ENCODE measurements around the gene MAPK7. TPM values are rescaled to one million over a fixed set of nuclear protein-coding genes. Genes with fewer than 3 reads are reported as not detected.

MAPK7 gene
- 30.6 TPM for total RNA-seq

DNA sequence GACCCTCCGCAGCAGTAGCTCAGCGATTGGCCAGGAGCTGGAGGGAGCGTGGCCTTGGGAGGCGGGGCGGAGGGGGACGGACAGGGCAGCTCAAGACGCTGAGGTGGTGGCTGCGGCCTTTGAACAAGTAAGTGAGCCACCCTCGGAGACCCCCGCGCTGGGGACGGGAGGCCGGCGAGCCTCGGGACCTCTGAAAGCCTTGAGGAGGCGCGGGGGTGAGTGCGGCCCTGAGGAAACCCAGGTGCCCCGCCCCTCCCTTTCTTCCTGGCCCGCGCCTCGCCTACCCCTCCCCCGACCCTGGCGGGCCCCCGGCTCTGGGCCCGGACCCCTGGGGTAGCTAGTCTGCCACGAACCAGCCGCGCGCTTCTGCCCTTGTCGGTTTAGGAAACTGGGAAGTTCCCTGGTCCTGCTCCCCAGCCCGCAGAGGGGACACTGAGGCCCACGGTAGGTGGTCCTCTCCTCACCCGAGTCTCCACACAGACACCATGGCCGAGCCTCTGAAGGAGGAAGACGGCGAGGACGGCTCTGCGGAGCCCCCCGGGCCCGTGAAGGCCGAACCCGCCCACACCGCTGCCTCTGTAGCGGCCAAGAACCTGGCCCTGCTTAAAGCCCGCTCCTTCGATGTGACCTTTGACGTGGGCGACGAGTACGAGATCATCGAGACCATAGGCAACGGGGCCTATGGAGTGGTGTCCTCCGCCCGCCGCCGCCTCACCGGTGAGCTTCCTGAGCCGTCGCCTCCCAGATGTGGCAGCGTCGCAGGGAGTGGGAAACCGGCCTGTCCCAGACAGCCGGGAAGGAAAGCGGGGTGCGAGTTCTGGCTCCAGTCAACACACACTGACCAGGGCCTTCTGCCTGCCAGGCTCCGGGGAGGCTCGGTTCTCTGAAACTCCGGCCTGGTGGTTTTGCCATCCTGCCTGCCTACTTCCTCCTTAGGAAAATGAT, at the start of gene MAPK7:
TSS of gene MAPK7 (plus strand) at position 83 of the 945 bp plus-strand sequence. CDS start at position 486, 403 bp downstream.
- DNase-seq (ENCODE audit: low spot score) = no peak

DNA sequence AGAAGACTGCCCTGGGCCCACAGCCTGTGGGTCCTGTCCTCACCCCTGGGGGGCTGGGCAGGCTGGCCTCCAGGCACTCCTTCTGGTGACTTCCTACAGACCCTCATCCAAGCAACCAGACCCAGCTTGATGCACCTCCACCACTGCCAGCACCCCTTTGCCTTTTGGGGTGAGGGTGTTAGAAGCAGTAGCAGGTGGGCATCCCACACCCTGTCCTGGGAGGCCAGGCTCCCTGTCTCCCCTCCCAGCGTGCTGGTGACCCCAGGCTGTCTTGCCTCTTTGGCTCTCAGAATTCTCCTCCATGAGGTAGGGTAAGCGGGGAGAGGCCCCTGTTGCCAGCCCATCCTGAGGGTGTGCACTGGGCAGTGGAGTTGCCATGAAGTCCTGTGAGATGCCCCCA, 49.2 kb upstream of the MAPK7 start:
- DNase-seq (ENCODE audit: low spot score) = no peak

DNA sequence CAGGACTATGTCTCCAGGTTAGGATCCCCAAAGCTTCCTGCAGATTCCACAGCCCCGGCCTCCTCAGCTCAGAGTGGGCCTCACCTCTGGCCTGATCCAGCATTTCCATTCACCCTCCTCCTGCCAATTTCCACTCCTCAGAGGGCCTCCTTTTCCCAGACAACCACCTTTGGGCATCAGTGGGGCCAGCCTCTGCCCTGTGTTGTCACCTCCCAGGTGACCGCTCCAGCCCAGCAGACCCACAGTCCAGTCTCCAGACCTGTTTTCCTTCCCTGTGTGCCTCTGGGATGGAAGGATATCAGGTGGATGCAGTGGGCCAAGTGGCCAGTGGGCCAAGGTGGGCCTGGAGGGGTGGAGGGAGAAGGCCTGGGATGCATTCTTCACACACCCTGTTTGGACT, 48.5 kb upstream of the MAPK7 start:
- no peak for DNase-seq (ENCODE audit: low spot score)

DNA sequence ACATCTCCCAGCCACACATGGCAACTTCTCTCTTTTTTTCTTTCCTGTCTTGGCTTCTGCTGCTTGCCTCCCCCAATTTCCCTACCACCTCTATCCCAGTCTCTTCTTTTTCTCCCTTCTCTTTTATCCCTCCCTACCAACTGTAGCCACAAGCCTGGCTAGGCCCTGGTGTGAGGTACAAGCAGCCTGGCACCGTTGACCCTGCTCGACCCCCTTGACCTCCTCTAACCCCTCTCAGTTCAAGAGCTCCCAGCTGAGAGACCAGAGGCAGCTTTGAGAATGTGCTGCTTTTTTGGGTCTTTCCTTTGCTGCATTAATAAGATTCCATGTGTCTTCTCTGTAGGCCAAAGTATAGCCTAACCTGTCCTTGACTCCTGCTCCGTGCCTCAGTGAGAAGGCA, 48.0 kb upstream of the MAPK7 start:
- no peak for DNase-seq (ENCODE audit: low spot score)

DNA sequence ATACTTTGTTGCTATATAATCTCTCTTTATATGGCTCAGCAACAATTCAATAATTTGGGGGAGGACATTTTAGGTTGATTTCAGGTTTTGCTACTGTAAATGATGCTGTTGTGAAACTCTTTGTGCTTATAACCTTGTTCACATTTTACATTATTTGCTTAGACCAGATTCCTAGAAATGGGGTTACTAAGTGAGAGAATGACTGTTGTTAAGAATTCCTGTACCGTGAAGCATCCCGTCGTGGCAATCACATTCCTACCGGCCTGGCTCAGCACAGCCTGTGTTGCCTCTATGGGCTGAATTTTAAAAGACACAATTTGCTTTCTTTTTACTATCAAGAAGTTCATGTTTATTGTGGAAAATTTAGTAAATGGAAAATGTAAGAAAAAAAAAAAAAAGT, 47.2 kb upstream of the MAPK7 start:
- no peak for DNase-seq (ENCODE audit: low spot score)

DNA sequence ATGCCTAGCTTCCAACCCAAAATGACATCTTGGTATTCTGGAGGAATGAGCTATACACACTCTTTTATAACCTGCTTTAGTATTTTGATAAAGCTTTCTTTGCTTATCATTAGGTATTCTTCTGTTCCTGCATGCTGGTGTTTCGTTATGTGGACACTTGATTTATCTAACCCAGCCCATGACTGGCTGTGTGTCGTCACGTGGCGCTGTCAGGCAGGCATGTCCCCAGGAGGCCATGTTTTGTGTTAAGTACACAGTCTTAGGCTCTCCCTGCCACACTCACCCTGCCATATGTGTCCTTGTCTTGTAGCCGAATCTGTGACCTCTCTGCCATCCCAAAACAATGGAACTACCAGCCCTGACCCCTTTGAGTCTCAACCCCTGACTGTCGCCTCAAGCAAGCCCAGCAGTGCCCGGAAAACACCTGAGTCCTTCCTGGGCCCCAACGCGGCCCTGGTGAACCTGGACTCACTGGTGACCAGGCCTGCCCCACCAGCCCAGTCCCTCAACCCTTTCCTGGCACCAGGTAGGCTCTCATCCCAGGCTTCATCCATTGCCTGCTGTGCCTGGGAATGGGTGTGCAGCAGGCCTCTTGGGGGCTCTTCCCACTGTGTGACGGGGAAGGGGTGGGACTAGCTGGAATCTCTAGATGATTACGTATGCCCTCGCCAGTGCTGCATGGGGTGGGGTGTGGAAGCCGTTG, 46.6 kb upstream of the MAPK7 start:
- no peak for DNase-seq (ENCODE audit: low spot score)

DNA sequence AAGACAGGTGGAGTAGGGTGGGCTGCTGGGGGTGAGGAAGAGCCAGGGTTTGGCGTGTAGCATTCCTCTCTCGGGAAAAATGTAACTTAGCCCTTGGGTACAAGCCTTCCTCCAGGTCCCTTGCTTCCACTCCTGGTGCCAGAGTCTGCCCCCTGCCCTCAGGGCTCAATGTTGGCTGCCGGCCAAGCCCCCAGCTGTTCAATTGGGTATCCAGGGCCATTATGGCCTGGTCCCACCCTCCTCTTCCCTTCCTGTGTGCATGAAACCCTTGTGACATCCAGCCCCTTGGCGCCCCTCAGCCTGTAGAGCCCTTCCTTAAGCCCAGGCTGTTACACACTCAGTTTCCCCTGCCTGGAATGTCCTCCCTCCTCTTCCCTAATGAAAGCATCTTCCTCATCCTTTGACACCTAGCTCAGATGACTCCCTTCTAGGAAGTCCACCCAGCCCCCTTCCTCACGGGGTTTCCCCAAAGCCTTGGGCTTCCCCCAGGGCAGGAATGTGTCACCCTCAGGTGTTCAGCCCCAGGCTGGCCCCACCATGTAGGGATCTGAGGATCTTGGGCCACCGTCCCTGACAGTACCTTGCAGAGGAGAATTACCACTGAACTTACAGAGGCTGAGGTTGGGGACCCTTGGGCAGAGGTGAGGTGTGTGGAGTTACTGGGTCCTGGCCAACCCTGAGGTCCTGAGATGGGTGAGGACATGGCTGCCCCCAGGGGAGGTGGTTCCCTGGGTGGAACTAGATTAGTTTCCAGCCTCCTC, 45.7 kb upstream of the MAPK7 start:
- DNase-seq (ENCODE audit: low spot score) = no peak

DNA sequence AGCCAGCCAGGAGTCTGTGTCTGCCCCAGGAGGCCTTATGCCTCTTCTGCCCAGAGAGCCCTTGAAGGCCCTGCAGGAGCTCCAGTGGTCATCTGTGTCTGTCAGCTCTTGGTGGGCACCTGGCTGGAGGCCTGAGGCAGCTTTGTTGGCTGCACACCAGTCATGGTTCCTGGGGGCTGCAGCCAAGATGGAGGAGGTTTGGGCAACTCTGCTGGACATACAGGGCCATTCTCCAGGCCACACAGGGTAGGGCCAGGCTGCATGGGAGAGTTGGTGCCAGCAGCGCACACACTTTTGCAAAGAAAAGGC, 45.2 kb upstream of the MAPK7 start:
- no peak for DNase-seq (ENCODE audit: low spot score)

DNA sequence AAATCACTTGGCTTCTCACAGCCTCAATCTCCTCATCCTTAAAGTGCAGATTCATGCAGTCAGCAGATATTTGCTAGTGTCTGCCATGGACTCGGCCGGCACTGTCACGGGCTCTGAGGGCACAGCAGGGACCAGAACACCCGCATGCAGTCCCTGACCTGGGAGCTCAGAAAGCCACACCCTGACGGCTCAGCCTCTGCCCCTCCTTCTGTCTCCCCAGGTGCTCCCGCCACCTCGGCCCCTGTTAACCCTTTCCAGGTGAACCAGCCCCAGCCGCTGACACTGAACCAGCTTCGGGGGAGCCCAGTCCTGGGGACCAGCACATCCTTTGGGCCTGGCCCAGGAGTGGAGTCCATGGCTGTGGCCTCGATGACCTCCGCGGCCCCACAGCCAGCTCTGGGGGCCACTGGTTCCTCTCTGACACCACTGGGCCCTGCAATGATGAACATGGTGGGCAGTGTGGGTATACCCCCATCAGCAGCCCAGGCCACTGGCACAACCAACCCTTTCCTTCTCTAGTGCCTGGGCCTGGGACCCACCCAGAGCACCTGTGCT, 44.5 kb upstream of the MAPK7 start:
- no peak for DNase-seq (ENCODE audit: low spot score)

DNA sequence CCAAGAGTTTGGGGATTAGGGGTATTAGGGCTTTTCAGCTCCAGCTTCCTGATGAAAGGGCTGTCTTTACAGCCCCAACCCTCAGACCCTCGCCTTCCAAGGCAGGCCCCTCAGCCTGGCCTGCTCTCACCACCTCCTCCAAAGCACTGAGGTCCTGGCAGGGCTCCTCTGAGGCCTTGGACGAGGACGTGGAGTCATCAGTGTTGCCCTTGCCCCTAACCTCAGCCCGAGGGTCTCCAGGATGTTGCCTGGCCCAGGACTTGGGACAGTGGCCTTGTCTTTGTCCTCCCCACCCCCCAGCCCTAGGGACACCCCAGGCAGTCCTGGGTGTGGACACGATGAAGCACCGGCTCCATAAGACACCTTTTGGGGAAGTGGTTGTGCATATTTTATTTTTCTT, 44.0 kb upstream of the MAPK7 start:
- DNase-seq (ENCODE audit: low spot score) = no peak

DNA sequence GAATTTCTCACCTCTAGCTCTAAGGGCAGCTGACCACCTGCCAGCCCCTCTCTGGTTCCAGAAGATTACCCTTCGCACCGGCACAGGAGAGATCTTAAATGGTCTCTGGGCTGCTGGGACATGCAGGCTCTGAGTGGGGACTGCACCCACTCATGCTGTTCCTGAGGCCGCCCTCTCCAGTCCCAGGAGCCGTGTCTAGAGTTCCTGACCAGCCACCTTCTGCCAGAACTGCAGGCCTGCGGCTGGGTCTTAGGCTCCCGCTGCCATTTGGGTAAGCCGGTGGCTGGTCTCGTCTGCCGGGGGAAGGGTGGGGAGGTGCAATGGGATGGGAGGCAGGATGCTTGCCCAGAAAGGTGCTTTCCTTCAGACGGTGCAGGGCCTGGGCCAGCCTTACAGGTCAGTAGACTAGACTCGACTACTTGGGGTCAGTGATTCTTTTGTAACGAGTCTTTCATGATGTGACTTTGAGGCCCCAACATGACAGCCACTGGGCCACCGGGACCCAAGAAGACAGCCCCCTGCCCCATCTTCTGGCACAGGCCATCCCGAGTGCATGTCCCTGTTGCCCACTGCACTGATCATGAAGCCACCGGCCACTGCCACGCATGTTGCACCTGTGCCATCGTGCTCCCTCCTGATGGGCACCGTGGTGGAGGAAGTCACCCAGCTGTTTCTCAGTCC, 42.2 kb upstream of the MAPK7 start:
- no peak for DNase-seq (ENCODE audit: low spot score)

DNA sequence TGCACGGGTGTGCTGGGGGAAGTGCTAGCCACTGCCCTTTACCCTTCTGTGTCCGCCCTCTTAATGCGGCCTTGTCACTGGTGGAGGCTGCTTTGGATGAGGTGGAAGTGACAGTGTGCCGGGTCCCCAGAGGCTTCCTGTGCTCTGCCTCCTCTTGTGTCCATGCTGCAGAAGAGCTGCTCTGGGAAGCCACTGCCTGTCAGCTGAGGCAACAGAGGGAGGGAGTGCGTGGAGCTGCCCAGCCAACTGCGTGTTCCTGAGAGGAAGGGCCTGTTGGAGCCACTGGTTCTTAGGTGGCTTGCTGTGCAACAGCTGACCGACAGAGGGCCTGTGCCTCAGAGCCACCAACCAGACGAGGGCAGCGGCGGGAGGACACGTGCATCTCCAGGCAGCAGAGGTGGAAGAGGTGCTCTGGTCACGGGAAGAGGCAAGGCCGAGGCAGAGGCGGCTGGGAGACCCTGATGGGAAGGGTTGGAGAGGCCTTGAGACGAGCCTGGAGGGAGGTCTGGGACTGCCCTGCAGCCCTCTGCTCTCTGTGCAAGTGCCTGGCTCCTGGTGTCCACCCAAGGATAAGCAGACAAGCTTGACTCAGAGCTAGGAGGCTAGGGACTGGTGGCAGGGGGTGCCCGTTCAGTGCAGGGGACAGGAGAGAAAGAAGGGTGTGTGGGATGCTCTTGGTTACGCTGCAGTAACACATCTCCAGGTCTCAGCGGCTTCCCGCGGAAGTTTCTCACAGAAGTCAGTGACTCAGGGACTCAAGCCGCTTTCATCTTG, 41.2 kb upstream of the MAPK7 start:
- no peak for DNase-seq (ENCODE audit: low spot score)

DNA sequence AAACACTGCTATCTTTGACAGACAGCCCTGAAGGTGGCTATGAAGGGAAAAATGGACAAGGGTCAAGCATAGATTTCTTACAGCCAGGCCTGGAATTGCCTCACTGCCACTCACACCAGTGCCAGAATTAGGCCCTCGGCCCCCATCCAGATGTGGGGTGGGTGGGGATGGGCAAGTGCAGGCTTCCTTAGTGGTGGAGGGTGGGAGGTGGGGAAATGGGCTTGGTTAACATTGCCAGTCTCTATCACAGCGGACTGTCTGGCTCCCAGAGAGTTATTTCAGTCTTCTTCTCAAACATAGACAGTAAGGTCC, 40.6 kb upstream of the MAPK7 start:
- no peak for DNase-seq (ENCODE audit: low spot score)

DNA sequence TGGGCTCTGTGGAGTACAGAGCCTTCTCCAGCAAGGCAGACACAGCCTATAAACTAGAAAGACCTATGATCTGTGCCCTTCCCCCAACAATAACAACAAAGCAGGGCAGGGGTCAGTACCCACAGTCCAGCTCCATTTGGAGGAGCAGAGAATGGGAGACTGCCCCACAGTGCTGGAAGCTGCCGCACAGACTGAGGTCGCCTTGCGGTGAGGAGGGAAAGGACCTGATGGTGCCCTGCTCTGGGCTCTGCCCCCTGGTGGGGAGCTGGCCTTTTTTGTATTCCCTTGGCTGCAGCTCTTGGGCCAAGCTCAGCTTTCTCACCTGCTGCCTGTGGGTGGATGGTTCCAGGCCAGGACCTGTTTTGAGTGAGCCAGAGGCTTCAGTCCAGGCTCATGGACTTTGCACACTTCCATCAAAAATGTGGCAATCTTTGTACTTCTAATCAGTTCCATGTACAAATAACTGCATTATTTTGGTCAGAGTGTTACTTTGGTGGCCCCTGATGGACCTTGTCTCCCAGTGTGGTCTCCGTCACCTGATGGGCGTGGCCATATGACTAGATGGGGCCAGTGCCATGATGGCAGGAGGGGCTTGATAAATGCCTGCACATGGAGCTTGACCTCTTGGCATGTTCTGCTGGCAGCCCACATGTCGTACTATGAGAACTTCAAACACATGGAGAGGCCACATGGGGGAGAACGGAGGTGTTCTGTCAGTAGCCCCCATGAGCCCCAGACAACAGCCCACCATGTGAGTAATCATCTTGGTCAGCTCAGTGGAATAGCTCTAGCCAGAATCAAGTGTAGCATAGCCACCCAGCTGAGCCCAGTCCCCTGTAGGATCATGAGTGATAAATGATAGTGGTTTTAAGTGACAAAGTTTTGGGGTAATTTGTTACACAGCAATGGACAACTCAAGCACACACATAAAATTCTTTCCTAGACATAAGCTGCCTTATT, 40.0 kb upstream of the MAPK7 start:
- no peak for DNase-seq (ENCODE audit: low spot score)

DNA sequence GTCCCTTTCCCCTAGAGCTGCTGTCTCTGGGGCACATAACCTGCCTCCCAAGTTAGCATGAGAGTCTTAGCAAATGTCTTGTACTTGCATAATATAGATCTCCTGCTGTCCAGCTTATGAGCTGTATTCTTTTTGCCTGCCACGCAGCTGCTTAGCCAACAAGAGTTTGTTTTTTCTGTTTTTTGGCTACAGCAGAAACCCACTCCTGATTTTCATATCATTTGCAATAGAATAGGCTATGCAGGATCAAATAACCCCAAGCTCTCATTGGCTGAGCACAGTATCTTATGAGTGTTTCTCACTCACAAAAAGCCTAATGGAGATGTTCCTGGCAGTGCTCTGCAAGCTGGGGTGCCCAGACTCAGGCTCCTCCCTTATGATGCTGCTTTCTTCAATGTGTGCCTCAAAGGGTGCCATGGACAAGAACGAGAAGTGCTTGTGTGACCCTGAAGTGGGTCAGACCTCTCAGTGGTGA, 38.9 kb upstream of the MAPK7 start:
- DNase-seq (ENCODE audit: low spot score) = no peak

DNA sequence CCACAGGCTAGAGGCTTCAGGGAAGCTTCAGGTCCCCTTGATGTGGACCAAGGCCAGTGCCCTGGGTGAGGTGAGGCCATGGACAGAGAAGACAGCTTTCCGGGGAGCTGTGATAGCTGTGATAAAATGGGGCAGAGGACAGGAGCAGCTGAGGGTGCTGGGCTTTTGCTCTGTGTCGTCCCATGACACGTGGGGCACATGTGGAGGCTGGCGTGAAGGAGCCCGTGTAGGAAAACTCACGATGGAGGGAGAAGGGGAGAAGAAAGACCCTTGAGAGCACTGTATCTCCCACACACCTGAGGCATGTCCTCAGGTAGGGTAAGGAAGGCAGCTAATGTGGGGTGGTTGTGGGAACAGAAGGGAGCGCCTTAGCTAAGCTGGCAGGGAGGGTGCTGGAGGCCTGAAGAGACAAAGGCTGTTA, 37.1 kb upstream of the MAPK7 start:
- no peak for DNase-seq (ENCODE audit: low spot score)

DNA sequence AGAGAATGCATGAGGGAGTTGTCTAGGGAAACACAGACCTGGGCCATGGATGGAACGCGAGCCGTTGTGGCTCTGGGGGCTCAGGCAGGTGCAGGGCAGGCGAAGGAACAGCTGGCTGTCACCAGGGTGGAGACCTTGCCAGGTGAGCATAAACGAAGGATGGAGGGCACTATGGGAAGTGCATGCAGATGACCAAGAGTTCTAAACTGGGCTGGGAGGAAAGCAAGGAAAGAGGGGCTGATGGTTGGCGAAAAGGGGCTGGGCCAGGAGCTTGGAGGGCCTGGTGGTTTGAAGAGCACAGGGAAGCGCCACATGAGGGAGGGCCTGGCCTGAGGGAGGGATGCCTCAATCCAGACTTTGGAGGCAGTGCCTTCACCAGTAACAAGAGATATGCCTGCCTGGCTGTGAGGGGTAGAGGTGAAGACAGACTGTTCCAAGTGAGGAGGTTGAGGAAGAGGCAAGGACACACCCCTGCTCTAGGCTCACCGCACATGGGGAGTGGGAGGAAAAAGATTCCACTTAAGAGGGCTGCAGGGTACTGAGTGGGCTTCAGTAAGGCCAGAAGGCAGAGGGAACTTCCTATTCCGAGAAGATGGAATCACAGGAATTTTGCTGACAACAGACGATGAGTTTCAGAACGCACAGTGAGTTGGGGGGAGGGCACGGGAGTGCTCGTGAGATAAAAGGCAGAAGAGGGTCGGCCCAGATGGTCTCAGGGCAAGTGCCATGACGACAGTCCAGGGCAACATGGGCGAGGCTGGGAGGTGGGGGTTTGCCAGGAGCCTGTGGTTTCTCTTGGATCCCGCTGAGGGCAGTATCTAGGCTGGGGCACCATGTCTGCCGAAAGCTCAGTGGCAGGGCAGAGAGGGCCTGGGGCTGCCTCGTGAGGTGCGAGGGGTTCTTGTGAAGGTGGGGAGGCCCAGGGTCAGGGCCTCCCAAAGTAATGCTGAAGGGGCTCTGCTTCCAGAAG, 36.4 kb upstream of the MAPK7 start:
- no peak for DNase-seq (ENCODE audit: low spot score)

DNA sequence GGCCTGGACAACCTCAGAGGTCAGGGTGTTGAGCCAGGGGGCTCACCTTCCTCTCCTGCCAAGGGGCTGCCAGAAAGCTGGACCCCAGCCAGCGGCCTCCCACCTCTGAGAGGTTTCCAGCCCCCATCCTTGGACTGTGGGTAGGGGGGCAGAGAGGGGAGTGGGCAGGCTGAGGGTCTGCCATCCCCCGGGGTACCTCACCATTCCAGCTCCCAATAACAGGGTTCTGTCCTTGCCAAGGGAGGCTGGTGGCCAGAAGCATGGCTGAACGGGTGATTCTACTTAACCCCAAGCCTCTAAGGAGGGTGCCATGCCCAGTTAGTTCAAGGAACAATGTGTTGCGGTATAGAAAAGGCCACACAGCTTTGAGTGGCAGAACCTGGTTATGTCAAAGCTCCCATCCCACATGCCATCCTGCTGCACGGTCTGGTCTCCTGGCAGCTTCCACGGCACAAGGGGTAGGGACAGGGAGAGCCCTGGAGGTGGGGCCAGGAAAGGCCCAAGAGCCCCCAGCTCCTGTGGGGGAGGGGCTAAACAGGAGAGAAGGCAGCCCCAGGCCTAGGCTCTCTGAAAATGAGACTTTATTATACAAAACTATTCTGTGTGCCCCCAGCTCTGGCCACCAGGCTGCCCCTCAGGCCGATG, 35.6 kb upstream of the MAPK7 start:
- no peak for DNase-seq (ENCODE audit: low spot score)

Measured in ureter (tissue), 1 donor.